ENCODE data around the gene ARAP1. TPM values are rescaled to one million over a fixed set of nuclear protein-coding genes. Genes with fewer than 3 reads are reported as not detected.

The ARAP1 gene
- total RNA-seq, 1 experiment from 2014 or later: 47.0 TPM

DNA sequence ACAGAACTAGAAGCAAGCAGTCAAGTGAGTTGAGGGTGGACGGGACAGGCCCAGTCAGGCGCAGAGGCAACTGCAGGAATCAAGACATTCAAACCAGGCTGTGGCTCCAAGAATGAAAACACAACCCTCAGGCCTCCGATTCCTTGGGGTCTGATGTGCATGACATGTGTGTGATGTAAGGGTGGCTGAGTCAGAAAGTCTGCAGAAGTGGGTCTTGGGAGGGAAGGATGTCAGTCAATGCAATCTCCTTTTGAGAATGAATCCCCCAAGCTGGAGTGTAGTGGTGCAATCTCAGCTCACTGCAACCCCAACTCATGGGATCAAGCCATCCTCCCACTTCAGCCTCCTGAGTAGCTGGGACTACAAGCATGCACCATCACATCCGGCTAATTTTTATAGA is 62.0 kb downstream of the ARAP1 start:
- no TSS peak for BruUV-seq (replicated peaks)
- TF ChIP-seq, protein P1, sequence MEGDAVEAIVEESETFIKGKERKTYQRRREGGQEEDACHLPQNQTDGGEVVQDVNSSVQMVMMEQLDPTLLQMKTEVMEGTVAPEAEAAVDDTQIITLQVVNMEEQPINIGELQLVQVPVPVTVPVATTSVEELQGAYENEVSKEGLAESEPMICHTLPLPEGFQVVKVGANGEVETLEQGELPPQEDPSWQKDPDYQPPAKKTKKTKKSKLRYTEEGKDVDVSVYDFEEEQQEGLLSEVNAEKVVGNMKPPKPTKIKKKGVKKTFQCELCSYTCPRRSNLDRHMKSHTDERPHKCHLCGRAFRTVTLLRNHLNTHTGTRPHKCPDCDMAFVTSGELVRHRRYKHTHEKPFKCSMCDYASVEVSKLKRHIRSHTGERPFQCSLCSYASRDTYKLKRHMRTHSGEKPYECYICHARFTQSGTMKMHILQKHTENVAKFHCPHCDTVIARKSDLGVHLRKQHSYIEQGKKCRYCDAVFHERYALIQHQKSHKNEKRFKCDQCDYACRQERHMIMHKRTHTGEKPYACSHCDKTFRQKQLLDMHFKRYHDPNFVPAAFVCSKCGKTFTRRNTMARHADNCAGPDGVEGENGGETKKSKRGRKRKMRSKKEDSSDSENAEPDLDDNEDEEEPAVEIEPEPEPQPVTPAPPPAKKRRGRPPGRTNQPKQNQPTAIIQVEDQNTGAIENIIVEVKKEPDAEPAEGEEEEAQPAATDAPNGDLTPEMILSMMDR (IDR thresholded peaks at IDR 0.05; ENCODE audit: unreplicated experiment): no peak
- Mint-ChIP-seq H3K27me3 (ENCODE audit: insufficient read depth, unreplicated experiment) (no peaks in the 10 kb centered on the region), H3K4me1 (ENCODE audit: insufficient read depth, unreplicated experiment) (no peaks in the 10 kb centered on the region), H3K9me3 (ENCODE audit: unreplicated experiment) (no peaks in the 10 kb centered on the region), H3K36me3 (ENCODE audit: insufficient read depth, unreplicated experiment) (peaks cover 48% of the 10 kb centered on the region), H3K4me3 (ENCODE audit: unreplicated experiment) (no peak overlapping the region), H3K27ac (ENCODE audit: low read depth, unreplicated experiment) (no peak overlapping the region)
- DNase-seq (ENCODE audit: unreplicated experiment): no peak
- intact Hi-C loops (cut with micrococcal nuclease): no loop called here
- ChIA-PET CTCF (no interaction called here), POLR2A (no interaction called here)

DNA sequence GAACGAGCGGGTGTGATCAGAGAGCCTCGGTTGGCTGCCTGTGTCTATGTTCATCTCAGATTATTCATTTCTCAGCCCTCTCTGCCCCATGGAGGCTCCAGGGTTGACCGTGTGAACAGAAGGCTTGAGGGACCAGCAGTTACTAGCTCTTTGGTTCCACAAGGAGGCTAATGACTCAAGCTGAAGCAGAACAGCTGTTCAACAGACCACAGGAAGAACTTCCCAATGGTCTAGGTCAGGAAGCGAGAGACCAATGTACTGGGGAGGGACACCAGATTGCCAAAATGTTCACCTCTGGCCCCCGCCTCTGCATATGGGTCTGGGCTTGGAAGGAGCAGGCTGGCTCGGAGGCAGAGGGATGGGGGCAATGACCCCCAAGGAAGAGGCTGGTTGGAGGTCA is 63.3 kb downstream of the ARAP1 start:
- Mint-ChIP-seq H3K4me3 (ENCODE audit: unreplicated experiment) (no peak overlapping the region), H3K9me3 (ENCODE audit: unreplicated experiment) (no peaks in the 10 kb centered on the region), H3K36me3 (ENCODE audit: insufficient read depth, unreplicated experiment) (peaks cover 38% of the 10 kb centered on the region), H3K27me3 (ENCODE audit: insufficient read depth, unreplicated experiment) (no peaks in the 10 kb centered on the region), H3K4me1 (ENCODE audit: insufficient read depth, unreplicated experiment) (no peaks in the 10 kb centered on the region), H3K27ac (ENCODE audit: low read depth, unreplicated experiment) (no peak overlapping the region)
- ChIA-PET CTCF (no interaction called here), POLR2A (no interaction called here)
- intact Hi-C loops (cut with micrococcal nuclease): no loop called here
- TF ChIP-seq, protein P1 (IDR thresholded peaks at IDR 0.05; ENCODE audit: unreplicated experiment): no peak
- no peak for DNase-seq (ENCODE audit: unreplicated experiment)
- no TSS peak for BruUV-seq (replicated peaks)

DNA sequence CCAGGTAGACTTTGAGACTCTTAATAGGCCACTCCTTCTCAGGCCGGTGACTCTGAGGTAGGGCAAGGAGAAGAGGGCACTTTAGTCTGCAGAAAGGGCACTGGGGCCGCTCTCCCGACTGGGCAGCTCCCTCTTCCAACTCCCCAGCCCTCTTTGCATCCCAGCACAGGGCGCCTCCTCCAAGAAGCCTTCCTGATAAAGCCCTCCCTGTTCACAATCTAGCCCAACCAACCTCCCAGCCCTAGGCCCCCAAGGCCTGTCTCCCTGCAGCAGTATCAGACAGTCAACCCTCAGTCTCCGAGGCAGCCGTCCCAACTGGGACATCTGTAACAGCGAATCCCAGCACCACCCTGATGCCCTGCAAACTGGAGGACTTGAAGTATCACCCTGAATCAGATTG is 63.7 kb downstream of the ARAP1 start:
- POLR2A ChIA-PET: interaction anchor here (0.7 kb wide), 1 partner anchor 14 kb away, joined by 4 read pairs; no protein-coding TSS in a partner anchor
- Mint-ChIP-seq H3K36me3 (ENCODE audit: insufficient read depth, unreplicated experiment) (peaks cover 34% of the 10 kb centered on the region), H3K4me3 (ENCODE audit: unreplicated experiment) (no peak overlapping the region), H3K27ac (ENCODE audit: low read depth, unreplicated experiment) (no peak overlapping the region), H3K4me1 (ENCODE audit: insufficient read depth, unreplicated experiment) (no peaks in the 10 kb centered on the region), H3K9me3 (ENCODE audit: unreplicated experiment) (no peaks in the 10 kb centered on the region), H3K27me3 (ENCODE audit: insufficient read depth, unreplicated experiment) (no peaks in the 10 kb centered on the region)
- BruUV-seq (replicated peaks): no TSS peak
- DNase-seq (ENCODE audit: unreplicated experiment): no peak
- intact Hi-C loops (cut with micrococcal nuclease): no loop called here
- CTCF ChIA-PET: no interaction called here
- TF ChIP-seq, protein P1 (IDR thresholded peaks at IDR 0.05; ENCODE audit: unreplicated experiment): no peak

DNA sequence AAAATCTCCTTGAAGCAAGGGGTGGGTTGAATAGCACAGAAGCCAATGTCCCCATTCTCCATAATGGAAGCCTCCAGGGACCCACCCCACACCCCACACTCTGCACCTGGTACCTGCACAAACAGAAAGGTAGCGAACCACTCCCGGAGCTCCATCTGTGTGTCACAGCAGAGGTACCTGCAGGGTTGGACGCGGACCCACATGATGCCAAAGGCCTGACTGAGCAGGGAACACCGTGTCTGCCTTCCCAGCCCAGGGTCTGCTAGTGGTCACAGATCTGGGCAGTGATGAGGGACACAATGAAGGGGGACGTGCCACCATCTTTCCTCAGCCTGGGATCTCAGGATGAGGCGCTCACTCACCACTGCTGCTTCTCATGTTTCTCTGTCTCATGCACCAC is 64.9 kb downstream of the ARAP1 start:
- ChIA-PET POLR2A (interaction anchor here (0.9 kb wide), 1 partner anchor 94 kb away, joined by 3 read pairs; no protein-coding TSS in a partner anchor), CTCF (no interaction called here)
- H3K27me3 Mint-ChIP-seq (ENCODE audit: insufficient read depth, unreplicated experiment): no peaks in the 10 kb centered on the region
- DNase-seq (ENCODE audit: unreplicated experiment): no peak
- H3K4me3 Mint-ChIP-seq (ENCODE audit: unreplicated experiment): no peak overlapping the region
- H3K4me1 Mint-ChIP-seq (ENCODE audit: insufficient read depth, unreplicated experiment): no peaks in the 10 kb centered on the region
- TF ChIP-seq, protein P1 (IDR thresholded peaks at IDR 0.05; ENCODE audit: unreplicated experiment): no peak
- no peaks in the 10 kb centered on the region for H3K9me3 Mint-ChIP-seq (ENCODE audit: unreplicated experiment)
- intact Hi-C loops (cut with micrococcal nuclease): no loop called here
- peaks cover 32% of the 10 kb centered on the region for H3K36me3 Mint-ChIP-seq (ENCODE audit: insufficient read depth, unreplicated experiment)
- H3K27ac Mint-ChIP-seq (ENCODE audit: low read depth, unreplicated experiment): no peak overlapping the region
- no TSS peak for BruUV-seq (replicated peaks)

Data from MCF 10A (cell line).